NOMO-1 (cell line): ENCODE data around the gene CCDC137.
"Not testable (repeated sequence)": the region's sequence is repeated elsewhere in the genome, so short reads cannot be mapped to it uniquely, and the experiment has no call there.

Experiments
- DNase-seq, 2 experiments: peaks; one replicate each; lab custom pipeline; 2025; ENCODE audit not compliant: unreplicated experiment in 2 of 2; lab: John Stamatoyannopoulos, UW

CCDC137 gene

GRCh38 chr17:81666342-81667191 lies at the start of gene CCDC137, which contains the start of gene OXLD1:
CCDC137 (plus strand) TSS chr17:81666737; CDS start chr17:81666767, 30 bp downstream.
OXLD1 (minus strand) TSS chr17:81666605; CDS start chr17:81666577, 28 bp downstream.
- DNase-seq, result peak; percentile 92 to 95

- DNase-seq, result no peak
These were observed 49.7 kb upstream of the CCDC137 start for GRCh38 chr17:81616877-81617276.

GRCh38 chr17:81618307-81618706 lies 48.2 kb upstream of the CCDC137 start:
- not testable (repeated sequence) for DNase-seq

- DNase-seq, result no peak
These were observed 44.9 kb upstream of the CCDC137 start for GRCh38 chr17:81621494-81622130.

GRCh38 chr17:81630274-81630673 lies 36.3 kb upstream of the CCDC137 start:
- no peak for DNase-seq

- no peak for DNase-seq
These were observed 35.1 kb upstream of the CCDC137 start for GRCh38 chr17:81631482-81631881.

- no peak for DNase-seq
These were observed 31.1 kb upstream of the CCDC137 start for GRCh38 chr17:81635431-81635830.

- DNase-seq, result no peak
These were observed 30.5 kb upstream of the CCDC137 start for GRCh38 chr17:81635973-81636504.

- DNase-seq, result peak; percentile 50 to 66
These were observed 29.8 kb upstream of the CCDC137 start, which contains the start of the genes NPLOC4 and TSPAN10 for GRCh38 chr17:81636505-81637288. NPLOC4 (minus strand) TSS chr17:81637112; CDS start chr17:81636930, 182 bp downstream. TSPAN10 (plus strand) TSS chr17:81637196; CDS start chr17:81642413, 5,217 bp downstream.

GRCh38 chr17:81638683-81639082 lies 27.9 kb upstream of the CCDC137 start:
- DNase-seq, result no peak

GRCh38 chr17:81640011-81640410 lies 26.5 kb upstream of the CCDC137 start:
- no peak for DNase-seq

GRCh38 chr17:81641825-81642489 lies 24.6 kb upstream of the CCDC137 start:
- DNase-seq, result no peak

GRCh38 chr17:81644496-81644895 lies 22.0 kb upstream of the CCDC137 start:
- no peak for DNase-seq

GRCh38 chr17:81644976-81645952 lies 21.3 kb upstream of the CCDC137 start:
- DNase-seq, result no peak

GRCh38 chr17:81646869-81647600 lies 19.5 kb upstream of the CCDC137 start:
- no peak for DNase-seq

GRCh38 chr17:81647640-81648012 lies 18.9 kb upstream of the CCDC137 start:
- DNase-seq, result no peak

- DNase-seq, result no peak
These were observed 18.4 kb upstream of the CCDC137 start for GRCh38 chr17:81648013-81648706.

GRCh38 chr17:81648707-81649085 lies 17.8 kb upstream of the CCDC137 start:
- DNase-seq, result no peak
